H9 (cell line): ENCODE results near the gene KIF26B. TPM values are rescaled to one million over a fixed set of nuclear protein-coding genes. Genes with fewer than 3 reads are reported as not detected.

Source experiments
- DNase-seq: peaks from one replicate; pipeline ENCODE4 v3.0.0-alpha.2; 2017
- H2AFZ ChIP-seq: one replicate; pipeline ENCODE4 v1.6.1; 2013; ENCODE audit warnings: mild to moderate bottlenecking, low read length, control low read depth, moderate library complexity
- H2AK5ac ChIP-seq: 2 replicates; pipeline ENCODE4 v1.6.1; 2013; ENCODE audit warnings: low read length, control low read depth, mixed read lengths; ENCODE audit not compliant: insufficient read length
- H2BK120ac ChIP-seq: one replicate; pipeline ENCODE4 v1.6.1; 2013; ENCODE audit warnings: low read depth, mild to moderate bottlenecking, low read length, control low read depth, inconsistent platforms; ENCODE audit not compliant: poor library complexity, severe bottlenecking
- H2BK12ac ChIP-seq: 2 replicates; pipeline ENCODE4 v1.6.1; 2013; ENCODE audit warnings: low read length, control low read depth, mixed read lengths, low read depth; ENCODE audit not compliant: insufficient read length
- H2BK15ac ChIP-seq: 2 replicates; pipeline ENCODE4 v1.6.1; 2013; ENCODE audit warnings: low read depth, low read length, control low read depth
- H2BK20ac ChIP-seq: one replicate; pipeline ENCODE4 v1.6.1; 2013; ENCODE audit warnings: low read depth, mild to moderate bottlenecking, low read length, control low read depth, inconsistent platforms; ENCODE audit not compliant: poor library complexity, severe bottlenecking
- H2BK5ac ChIP-seq: 2 replicates; pipeline ENCODE4 v1.6.1; 2013; ENCODE audit warnings: low read length, control low read depth, mixed read lengths; ENCODE audit not compliant: insufficient read length
- H3K14ac ChIP-seq: 2 replicates; pipeline ENCODE4 v1.6.1; 2013; ENCODE audit warnings: low read length, control low read depth; ENCODE audit not compliant: insufficient read depth
- H3K18ac ChIP-seq: 2 replicates; pipeline ENCODE4 v1.6.1; 2013; ENCODE audit warnings: low read depth, mild to moderate bottlenecking, mixed read lengths, low read length, control low read depth; ENCODE audit not compliant: insufficient read length
- H3K23ac ChIP-seq: 2 replicates; pipeline ENCODE4 v1.6.1; 2013; ENCODE audit warnings: low read length, control low read depth, mixed read lengths, low read depth; ENCODE audit not compliant: insufficient read length
- H3K23me2 ChIP-seq: 2 replicates; pipeline ENCODE4 v1.6.1; 2013; ENCODE audit warnings: low read depth, mild to moderate bottlenecking, mixed read lengths, low read length, control low read depth; ENCODE audit not compliant: insufficient read length, poor library complexity, severe bottlenecking
- H3K27ac ChIP-seq: 2 replicates; pipeline ENCODE4 v1.5.1; 2013; ENCODE audit warnings: low read length, control low read depth, mixed read lengths, low read depth; ENCODE audit not compliant: insufficient read length
- H3K27me3 ChIP-seq: 2 replicates; pipeline ENCODE4 v1.6.1; 2013; ENCODE audit warnings: low read length, control low read depth, inconsistent platforms; ENCODE audit not compliant: insufficient read depth
- H3K4ac ChIP-seq: 2 replicates; pipeline ENCODE4 v1.6.1; 2013; ENCODE audit warnings: low read depth, mild to moderate bottlenecking, control low read depth, inconsistent platforms, low read length, moderate library complexity
- H3K4me1 ChIP-seq: 2 replicates; pipeline ENCODE4 v1.6.1; 2013; ENCODE audit warnings: low read length, control low read depth, inconsistent platforms; ENCODE audit not compliant: insufficient read depth
- H3K4me2 ChIP-seq: 2 replicates; pipeline ENCODE4 v1.6.1; 2013; ENCODE audit warnings: low read length, control low read depth, mixed read lengths; ENCODE audit not compliant: insufficient read length, insufficient read depth
- H3K56ac ChIP-seq: 2 replicates; pipeline ENCODE4 v1.6.1; 2013; ENCODE audit warnings: low read depth, mild to moderate bottlenecking, mixed read lengths, low read length, control low read depth; ENCODE audit not compliant: insufficient read length
- H3K79me1 ChIP-seq: 2 replicates; pipeline ENCODE4 v1.6.1; 2013; ENCODE audit warnings: low read depth, mild to moderate bottlenecking, moderate library complexity, low read length, control low read depth, inconsistent platforms; ENCODE audit not compliant: insufficient read depth, poor library complexity, severe bottlenecking
- H3K79me2 ChIP-seq: 2 replicates; pipeline ENCODE4 v1.6.1; 2013; ENCODE audit warnings: low read length, control low read depth, inconsistent platforms; ENCODE audit not compliant: insufficient read depth
- H3K9ac ChIP-seq: 2 replicates; pipeline ENCODE4 v1.6.1; 2013; ENCODE audit warnings: low read length, control low read depth, mixed read lengths; ENCODE audit not compliant: insufficient read length; ENCODE audit errors: extremely low read depth
- H3K9me3 ChIP-seq: one replicate; pipeline ENCODE4 v1.6.1; 2013; ENCODE audit warnings: low read depth, low read length, inconsistent platforms; ENCODE audit not compliant: control insufficient read depth
- H3T11ph ChIP-seq: one replicate; pipeline ENCODE4 v1.6.1; 2013; ENCODE audit warnings: mild to moderate bottlenecking, low read length, control low read depth, inconsistent platforms
- H4K20me1 ChIP-seq: one replicate; pipeline ENCODE4 v1.6.1; 2013; ENCODE audit not compliant: control insufficient read depth, insufficient read length, insufficient read depth
- H4K5ac ChIP-seq: 2 replicates; pipeline ENCODE4 v1.6.1; 2013; ENCODE audit warnings: low read depth, mild to moderate bottlenecking, mixed read lengths, low read length, control low read depth; ENCODE audit not compliant: insufficient read length
- H4K8ac ChIP-seq: replicated peaks from 2 replicates; pipeline ENCODE4 v1.6.1; 2013; ENCODE audit warnings: low read length, control low read depth, mixed read lengths, low read depth; ENCODE audit not compliant: insufficient read length
- H4K91ac ChIP-seq: 2 replicates; pipeline ENCODE4 v1.6.1; 2013; ENCODE audit warnings: low read depth, mild to moderate bottlenecking, moderate library complexity, mixed read lengths, low read length, control low read depth; ENCODE audit not compliant: insufficient read length
- H3K27ac Mint-ChIP-seq, 3 experiments: 2 replicates in 2 of 3; 3 replicates in 1 of 3; pipeline ENCODE4 v1.8.0; 2020 to 2021; ENCODE audit warnings: mixed read lengths in 3 of 3, mild to moderate bottlenecking in 1 of 3, moderate library complexity in 1 of 3
- H3K27me3 Mint-ChIP-seq: 2 replicates; pipeline ENCODE4 v1.8.0; 2021; ENCODE audit warnings: low read depth, mild to moderate bottlenecking, moderate library complexity, mixed read lengths
- H3K36me3 Mint-ChIP-seq, 3 experiments: 2 replicates in 2 of 3; 3 replicates in 1 of 3; pipeline ENCODE4 v1.8.0; 2020 to 2021; ENCODE audit warnings: low read depth in 3 of 3, mixed read lengths in 3 of 3; ENCODE audit not compliant: insufficient read depth in 1 of 3
- H3K4me1 Mint-ChIP-seq, 2 experiments: 2 replicates each; pipeline ENCODE4 v1.8.0; 2020; ENCODE audit warnings: mixed read lengths in 2 of 2
- H3K4me3 Mint-ChIP-seq, 2 experiments: 2 replicates in 1 of 2; 3 replicates in 1 of 2; pipeline ENCODE4 v1.8.0; 2020 to 2021; ENCODE audit warnings: mild to moderate bottlenecking in 2 of 2, mixed read lengths in 2 of 2, moderate library complexity in 1 of 2
- H3K9me3 Mint-ChIP-seq, 2 experiments: 2 replicates in 1 of 2; 3 replicates in 1 of 2; pipeline ENCODE4 v1.8.0; 2020; ENCODE audit warnings: mild to moderate bottlenecking in 2 of 2, mixed read lengths in 2 of 2, moderate library complexity in 1 of 2
- CTCF ChIP-seq: fragments of 200-600 bp; sonication (generic); conservative IDR thresholded peaks from 3 replicates; pipeline ENCODE4 v1.8.0; 2021; ENCODE audit warnings: antibody characterized with exemption, mild to moderate bottlenecking
- WGBS: extraction: QIAGEN DNeasy Blood & Tissue Kit; methylation state at CpG from one replicate; pipeline ENCODE4 v1.1.7; 2013; ENCODE audit warnings: missing lambda C conversion rate, low lambda C conversion rate, mixed read lengths; ENCODE audit not compliant: insufficient read length; ENCODE audit errors: extremely low coverage; 5-methylcytosine and 5-hydroxymethylcytosine counted together
- total RNA-seq: library from RNA; stranded (reverse); gene quantifications from 2 replicates; pipeline ENCODE4 v1.2.1, GENCODE V29; 2021

Gene KIF26B
- total RNA-seq, 1 experiment from 2014 or later = 0.13 TPM

- H3K56ac ChIP-seq = no peak overlapping the region
- no peak overlapping the region for H4K8ac ChIP-seq
- Mint-ChIP-seq H3K4me1 (peaks cover 26 to 29% of the 10 kb centered on the region in 2 experiments), H3K9me3 (peaks cover 0 to under 1% of the 10 kb centered on the region in 2 experiments; a peak in 3 of 5 replicates), H3K36me3 (0 out of 7 replicates have a peak, but pooled peaks cover 0 to 7% (median 0%) of the 10 kb centered on the region in 3 experiments), H3K27me3 (no peaks in the 10 kb centered on the region), H3K4me3 (no peak overlapping the region), H3K27ac (no peak overlapping the region)
- no peak overlapping the region for H2BK20ac ChIP-seq
- H4K91ac ChIP-seq = no peak overlapping the region
- H3K79me1 ChIP-seq = no peaks in the 10 kb centered on the region
- H3K27me3 ChIP-seq = no peaks in the 10 kb centered on the region
- no peak overlapping the region for H3K23ac ChIP-seq
- no peak overlapping the region for H3K9ac ChIP-seq
- no peaks in the 10 kb centered on the region for H3K23me2 ChIP-seq
- H2BK5ac ChIP-seq = no peak overlapping the region
- no CpG with 5 or more reads among the region's 3 CpGs for WGBS
- no peaks in the 10 kb centered on the region for H3K4me1 ChIP-seq
- H2BK120ac ChIP-seq = no peak overlapping the region
- no peak overlapping the region for H3K4ac ChIP-seq
- no peak overlapping the region for H2BK12ac ChIP-seq
- no peak overlapping the region for H3K18ac ChIP-seq
- no peak overlapping the region for H2BK15ac ChIP-seq
- H3K9me3 ChIP-seq = no peaks in the 10 kb centered on the region
- TF ChIP-seq CTCF = no peak
- no peak overlapping the region for H4K5ac ChIP-seq
- no peak overlapping the region for H3K14ac ChIP-seq
- H3K79me2 ChIP-seq = no peaks in the 10 kb centered on the region
- H3T11ph ChIP-seq = no peak overlapping the region
- no peak overlapping the region for H3K27ac ChIP-seq
- no peak overlapping the region for H3K4me2 ChIP-seq
- no peak for DNase-seq
- no peak overlapping the region for H2AFZ ChIP-seq
- no peak overlapping the region for H2AK5ac ChIP-seq
- no peaks in the 10 kb centered on the region for H4K20me1 ChIP-seq
Observed at GRCh38 chr1:245752561-245752960, 597.8 kb downstream of the KIF26B start.
